Kidney (tissue), 14 donors: Measurements from ENCODE around the gene ACVR1. TPM values are rescaled to one million over a fixed set of nuclear protein-coding genes. Genes with fewer than 3 reads are reported as not detected.

Source experiments
- DNase-seq, 5 donors: peaks; one replicate each; pipeline ENCODE4 v3.0.0-alpha.2; 2013 to 2020
- FAIRE-seq: peaks from 2 replicates; lab custom pipeline; 2012; peaks lifted over from hg19 to GRCh38; lab: Jason Lieb, UNC
- H3K27ac ChIP-seq, 2 donors: one replicate each; pipeline ENCODE4 v1.7.0; 2013; ENCODE audit warnings: low read depth in 2 of 2, low read length in 2 of 2, inconsistent platforms in 1 of 2
- H3K27me3 ChIP-seq: one replicate; pipeline ENCODE4 v1.7.1; 2013; ENCODE audit warnings: low read length, inconsistent platforms; ENCODE audit not compliant: control insufficient read depth, insufficient read depth
- H3K36me3 ChIP-seq, 3 donors: one replicate each; pipeline versions ENCODE4 v1.7.0 to v1.7.1; 2013; ENCODE audit warnings: low read length in 3 of 3, control low read depth in 1 of 3, inconsistent platforms in 1 of 3; ENCODE audit not compliant: insufficient read depth in 3 of 3, control insufficient read depth in 2 of 3
- H3K4me1 ChIP-seq, 3 donors: one replicate each; pipeline versions ENCODE4 v1.7.0 to v1.7.1; 2013; ENCODE audit warnings: low read length in 3 of 3, inconsistent platforms in 1 of 3, low read depth in 1 of 3; ENCODE audit not compliant: control insufficient read depth in 2 of 3, insufficient read depth in 2 of 3
- H3K4me3 ChIP-seq, 3 donors: one replicate each; pipeline versions ENCODE4 v1.7.0 to v1.8.1; 2013; ENCODE audit warnings: low read length in 3 of 3, control low read depth in 1 of 3, inconsistent platforms in 1 of 3
- H3K9ac ChIP-seq, 3 donors: one replicate each; pipeline versions ENCODE4 v1.7.0 to v1.7.1; 2013; ENCODE audit warnings: low read length in 3 of 3, control low read depth in 1 of 3, inconsistent platforms in 1 of 3
- H3K9me3 ChIP-seq, 3 donors: one replicate each; pipeline versions ENCODE4 v1.7.0 to v1.7.1; 2013; ENCODE audit warnings: low read length in 3 of 3, control low read depth in 1 of 3, inconsistent platforms in 1 of 3; ENCODE audit not compliant: control insufficient read depth in 2 of 3, insufficient read depth in 1 of 3
- CTCF ChIP-seq: IDR thresholded peaks from 3 replicates; pipeline ENCODE4 v1.5.1; 2012; ENCODE audit warnings: mild to moderate bottlenecking, moderate library complexity, borderline replicate concordance; ENCODE audit not compliant: insufficient read depth; ENCODE audit errors: extremely low read depth
- intact Hi-C: fragments of 100-400 bp; cut with DNase I; formaldehyde crosslinking; loops from one replicate; pipeline ENCODE4 v1.11.1; 2022
- polyA plus RNA-seq: library from polyadenylated mRNA; stranded (reverse); fragments of 350-450 nt; fragmentation: Illumina TruSeq; extraction: RNeasy Lipid Tissue Mini Kit (QIAGEN cat#74804); gene quantifications from one replicate; pipeline ENCODE4 v1.2.3, GENCODE V29; 2014; ENCODE audit warnings: low read depth, low replicate concordance; ENCODE audit not compliant: insufficient read depth
- total RNA-seq: library from RNA; stranded (reverse); fragmentation: NEBNext Ultra II Directional; extraction: Animal tissue kit (Norgen Biotek cat#: 25700); gene quantifications from one replicate; pipeline ENCODE4 v1.2.1, GENCODE V29; 2021
- donor health status: control.
- donor health status: control.
- donor health status: control.
- donor health status: control.
- donor health status: control.
- donor health status: DM: yes; HTN: yes; CAD: no.
- donor health status: Normal renal cell carcinoma (clear cell type).

ACVR1 gene
- total and polyA plus RNA-seq, 2 donors from 2014 or later = 16.3 to 38.3 TPM

GRCh38 chr2:157877761-157878400 is 1.8 kb upstream of the ACVR1 start:
- intact Hi-C loops = no loop called here
- H3K27ac ChIP-seq = no peak overlapping the region
- FAIRE-seq (no peak), DNase-seq (no peak)
- no peaks in the 10 kb centered on the region for H3K9me3 ChIP-seq
- no peaks in the 10 kb centered on the region for H3K27me3 ChIP-seq
- H3K4me3 ChIP-seq = no peak overlapping the region
- TF ChIP-seq CTCF = no peak
- H3K4me1 ChIP-seq = peaks cover 0 to 15% (median 12%) of the 10 kb centered on the region in 3 donors
- H3K9ac ChIP-seq = no peak overlapping the region
- H3K36me3 ChIP-seq = no peaks in the 10 kb centered on the region

- Histone ChIP-seq H3K9ac (peak overlapping the region in 2 of 3 donors; percentile 51 to 80), H3K36me3 (no peaks in the 10 kb centered on the region), H3K4me1 (peaks cover 0 to 24% (median 12%) of the 10 kb centered on the region in 3 donors), H3K4me3 (peak overlapping the region; percentile 66 to 86 (median 68)), H3K27ac (peak overlapping the region; percentile 51 to 55), H3K9me3 (no peaks in the 10 kb centered on the region), H3K27me3 (no peaks in the 10 kb centered on the region)
- no peak for DNase-seq
- intact Hi-C loops = no loop called here
- FAIRE-seq = no peak
- no peak for TF ChIP-seq CTCF
These were observed 632 bp upstream of the ACVR1 start for GRCh38 chr2:157876786-157877138.

- DNase-seq (peak in 4 of 5 donors; percentile 71 to 84 (median 74)), FAIRE-seq (no peak)
- H3K4me3 ChIP-seq = peak overlapping the region; percentile 81 to 90 (median 89)
- H3K27me3 ChIP-seq = no peaks in the 10 kb centered on the region
- peak overlapping the region in 2 of 3 donors; percentile 74 to 88 for H3K9ac ChIP-seq
- peak overlapping the region; percentile 87 to 94 for H3K27ac ChIP-seq
- H3K4me1 ChIP-seq = peaks cover 0 to 24% (median 12%) of the 10 kb centered on the region in 3 donors
- H3K36me3 ChIP-seq = no peaks in the 10 kb centered on the region
- intact Hi-C loops = no loop called here
- no peaks in the 10 kb centered on the region for H3K9me3 ChIP-seq
- no peak for TF ChIP-seq CTCF
These were observed 477 bp downstream of the ACVR1 start for GRCh38 chr2:157875641-157876065.
